Keratinocyte (primary cell): ENCODE data around the gene COASY. TPM values are rescaled to one million over a fixed set of nuclear protein-coding genes. Genes with fewer than 3 reads are reported as not detected.

Experiments
- DNase-seq: peaks from one replicate; pipeline ENCODE4 v3.0.0-alpha.2; 2011; ENCODE audit warnings: low read depth, missing footprints, low spot score
- FAIRE-seq: peaks from 2 replicates; lab custom pipeline; 2011; peaks lifted over from hg19 to GRCh38; lab: Jason Lieb, UNC
- H2AFZ ChIP-seq: 2 replicates; pipeline ENCODE4 v1.6.0; 2012; ENCODE audit warnings: low read length, control low read depth, inconsistent platforms; ENCODE audit not compliant: control insufficient read depth
- H3K27ac ChIP-seq: 2 replicates; pipeline ENCODE4 v1.5.1; 2011; ENCODE audit warnings: low read length; ENCODE audit not compliant: control insufficient read depth, insufficient read depth
- H3K27me3 ChIP-seq: 3 replicates; pipeline ENCODE4 v1.6.0; 2011; ENCODE audit warnings: low read length; ENCODE audit not compliant: control insufficient read depth, insufficient read depth; ENCODE audit errors: extremely low read depth
- H3K36me3 ChIP-seq, 2 experiments: 2 replicates in 1 of 2; 3 replicates in 1 of 2; pipeline ENCODE4 v1.5.1; 2011; ENCODE audit warnings: low read length in 2 of 2, mild to moderate bottlenecking in 1 of 2; ENCODE audit not compliant: control insufficient read depth in 2 of 2, insufficient read depth in 2 of 2; ENCODE audit errors: extremely low read depth in 1 of 2
- H3K4me1 ChIP-seq: 3 replicates; pipeline ENCODE4 v1.5.1; 2011; ENCODE audit warnings: low read length; ENCODE audit not compliant: control insufficient read depth, insufficient read depth; ENCODE audit errors: extremely low read depth
- H3K4me2 ChIP-seq: 3 replicates; pipeline ENCODE4 v1.6.0; 2011; ENCODE audit warnings: low read depth, low read length; ENCODE audit not compliant: control insufficient read depth, insufficient read depth; ENCODE audit errors: extremely low read depth
- H3K4me3 ChIP-seq, 3 experiments: fragments of 200-600 bp in 1 of 3; sonication (generic) in 1 of 3; 2 replicates in 2 of 3; 3 replicates in 1 of 3; pipeline ENCODE4 v1.5.1; 2011 to 2016; ENCODE audit warnings: low read length in 3 of 3, mild to moderate bottlenecking in 3 of 3, control low read depth in 2 of 3, inconsistent platforms in 1 of 3, low read depth in 1 of 3, mixed read lengths in 1 of 3, mixed run types in 1 of 3, moderate library complexity in 1 of 3; ENCODE audit not compliant: control insufficient read depth in 2 of 3, insufficient read depth in 2 of 3; ENCODE audit errors: extremely low read depth in 1 of 3
- H3K79me2 ChIP-seq: 2 replicates; pipeline ENCODE4 v1.6.0; 2012; ENCODE audit warnings: low read length; ENCODE audit not compliant: control insufficient read depth, insufficient read depth
- H3K9ac ChIP-seq: 3 replicates; pipeline ENCODE4 v1.6.0; 2011; ENCODE audit warnings: low read length; ENCODE audit not compliant: control insufficient read depth, insufficient read depth; ENCODE audit errors: extremely low read depth
- H3K9me1 ChIP-seq: 3 replicates; pipeline ENCODE4 v1.6.0; 2011; ENCODE audit warnings: low read length; ENCODE audit not compliant: control insufficient read depth, insufficient read depth; ENCODE audit errors: extremely low read depth
- H3K9me3 ChIP-seq: 2 replicates; pipeline ENCODE4 v1.5.1; 2012; ENCODE audit warnings: low read depth, low read length; ENCODE audit not compliant: control insufficient read depth
- H4K20me1 ChIP-seq: 3 replicates; pipeline ENCODE4 v1.6.0; 2011; ENCODE audit warnings: low read length; ENCODE audit not compliant: control insufficient read depth, insufficient read depth; ENCODE audit errors: extremely low read depth
- EZH2 ChIP-seq: IDR thresholded peaks from one replicate; pipeline ENCODE4 v1.6.1; 2012; ENCODE audit warnings: inconsistent platforms, mild to moderate bottlenecking, low read length, moderate library complexity
- dilution Hi-C: fragments of 300-500 bp; cut with MboI; formaldehyde crosslinking; loops from one replicate; pipeline ENCODE4 v1.7.0; 2020; ENCODE audit warnings: low sequenced_read_pairs; ENCODE audit not compliant: extremely low pct_ligation_motif_present
- polyA plus RNA-seq, 5 experiments: library from polyadenylated mRNA; depleted of rRNA in 3 of 5; stranded (reverse) in 3 of 5; stranded (forward) in 1 of 5; unstranded in 1 of 5; fragments of >200 nt; gene quantifications; 1 replicate in 1 of 5; 2 replicates in 3 of 5; 3 replicates in 1 of 5; pipeline versions ENCODE4 v1.2.1 to v1.2.3, GENCODE V29; 2011 to 2012; ENCODE audit warnings: missing spikeins in 2 of 5, low read depth in 1 of 5, low replicate concordance in 1 of 5
- TF ChIP-seq, protein P1 (sequence below), 3 experiments: IDR thresholded peaks in 1 of 3; conservative IDR thresholded peaks in 1 of 3; optimal IDR thresholded peaks in 1 of 3; 2 replicates in 2 of 3; 3 replicates in 1 of 3; pipeline versions ENCODE3 to v1.5.1; 2011; ENCODE audit warnings: low read length in 3 of 3, mild to moderate bottlenecking in 3 of 3, moderate library complexity in 2 of 3, control low read depth in 1 of 3, inconsistent platforms in 1 of 3; ENCODE audit not compliant: insufficient read depth in 2 of 3; ENCODE audit errors: extremely low read depth in 1 of 3

The COASY gene
- polyA plus RNA-seq, 1 donor (not counting 4 experiments of a cell fraction or from before 2014, with no cell fraction given), result 26.2 TPM

DNA sequence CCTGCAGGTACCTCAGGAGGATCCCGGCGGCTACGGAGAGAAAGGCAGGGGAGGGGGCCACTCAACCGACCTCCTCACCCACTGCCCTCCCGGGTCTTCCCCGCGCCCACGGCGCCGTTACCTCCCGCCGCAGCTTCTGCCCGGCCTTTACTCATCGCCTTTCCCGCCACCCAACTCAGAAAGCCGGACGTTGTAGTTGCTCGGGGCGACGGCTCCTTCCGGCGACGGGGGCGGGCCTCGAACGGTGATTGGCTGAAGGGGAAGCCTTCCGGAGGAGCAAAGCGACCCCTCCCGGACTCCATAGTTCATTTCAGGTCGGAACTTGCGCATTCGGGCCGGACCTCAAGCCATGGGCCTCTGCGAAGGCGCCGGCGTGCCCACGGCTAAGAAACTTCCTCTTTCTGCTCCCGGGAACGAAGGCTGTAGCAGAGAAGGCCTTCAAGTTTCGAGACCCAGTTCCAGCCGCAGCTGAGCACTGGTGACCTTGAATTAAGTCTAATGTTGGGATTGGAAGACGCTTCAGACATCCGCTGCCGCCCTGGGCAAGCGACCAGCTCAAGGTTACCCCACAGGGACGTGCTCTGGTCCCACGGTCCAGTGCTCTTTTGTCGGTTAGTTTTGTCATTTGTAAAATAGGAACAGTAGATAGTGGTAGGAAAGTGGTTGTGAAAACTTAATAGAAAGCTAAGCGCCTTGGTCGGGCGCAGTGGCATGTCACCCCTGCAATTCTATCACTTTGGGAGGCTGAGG, 15.8 kb downstream of the COASY start, which contains the start of gene PSMC3IP:
TSS of gene PSMC3IP (minus strand) at position 198 of the 750 bp plus-strand sequence. CDS start at position 155, 43 bp downstream.
- Histone ChIP-seq H4K20me1 (no peaks in the 10 kb centered on the region), H3K4me2 (peak within 1 kb of the TSS; percentile 88), H3K9me3 (no peaks in the 10 kb centered on the region), H2AFZ (peak within 1 kb of the TSS; percentile 88), H3K4me1 (peaks cover 18% of the 10 kb centered on the region), H3K27me3 (no peaks in the 10 kb centered on the region), H3K4me3 (peak within 1 kb of the TSS; percentile 76 to 98 (median 92)), H3K79me2 (peaks cover 30% of the 10 kb centered on the region), H3K27ac (peak within 1 kb of the TSS; percentile 79), H3K36me3 (peaks cover 31 to 41% of the 10 kb centered on the region in 2 experiments), H3K9me1 (no peaks in the 10 kb centered on the region), H3K9ac (peak within 1 kb of the TSS; percentile 92)
- dilution Hi-C loops, result no loop called here
- DNase-seq (peak; percentile 74), FAIRE-seq (peak; percentile 9)
- TF ChIP-seq, protein P1, sequence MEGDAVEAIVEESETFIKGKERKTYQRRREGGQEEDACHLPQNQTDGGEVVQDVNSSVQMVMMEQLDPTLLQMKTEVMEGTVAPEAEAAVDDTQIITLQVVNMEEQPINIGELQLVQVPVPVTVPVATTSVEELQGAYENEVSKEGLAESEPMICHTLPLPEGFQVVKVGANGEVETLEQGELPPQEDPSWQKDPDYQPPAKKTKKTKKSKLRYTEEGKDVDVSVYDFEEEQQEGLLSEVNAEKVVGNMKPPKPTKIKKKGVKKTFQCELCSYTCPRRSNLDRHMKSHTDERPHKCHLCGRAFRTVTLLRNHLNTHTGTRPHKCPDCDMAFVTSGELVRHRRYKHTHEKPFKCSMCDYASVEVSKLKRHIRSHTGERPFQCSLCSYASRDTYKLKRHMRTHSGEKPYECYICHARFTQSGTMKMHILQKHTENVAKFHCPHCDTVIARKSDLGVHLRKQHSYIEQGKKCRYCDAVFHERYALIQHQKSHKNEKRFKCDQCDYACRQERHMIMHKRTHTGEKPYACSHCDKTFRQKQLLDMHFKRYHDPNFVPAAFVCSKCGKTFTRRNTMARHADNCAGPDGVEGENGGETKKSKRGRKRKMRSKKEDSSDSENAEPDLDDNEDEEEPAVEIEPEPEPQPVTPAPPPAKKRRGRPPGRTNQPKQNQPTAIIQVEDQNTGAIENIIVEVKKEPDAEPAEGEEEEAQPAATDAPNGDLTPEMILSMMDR (optimal IDR thresholded peaks at IDR 0.05 in 1 of 3, IDR thresholded peaks at IDR 0.05 in 1 of 3, conservative IDR thresholded peaks at IDR 0.05 in 1 of 3; ENCODE audit: extremely low read depth in 1 of 3, insufficient read depth in 2 of 3, low read length in 3 of 3), result peak; percentile 39 to 50 (median 47)
- TF ChIP-seq EZH2, result no peak

DNA sequence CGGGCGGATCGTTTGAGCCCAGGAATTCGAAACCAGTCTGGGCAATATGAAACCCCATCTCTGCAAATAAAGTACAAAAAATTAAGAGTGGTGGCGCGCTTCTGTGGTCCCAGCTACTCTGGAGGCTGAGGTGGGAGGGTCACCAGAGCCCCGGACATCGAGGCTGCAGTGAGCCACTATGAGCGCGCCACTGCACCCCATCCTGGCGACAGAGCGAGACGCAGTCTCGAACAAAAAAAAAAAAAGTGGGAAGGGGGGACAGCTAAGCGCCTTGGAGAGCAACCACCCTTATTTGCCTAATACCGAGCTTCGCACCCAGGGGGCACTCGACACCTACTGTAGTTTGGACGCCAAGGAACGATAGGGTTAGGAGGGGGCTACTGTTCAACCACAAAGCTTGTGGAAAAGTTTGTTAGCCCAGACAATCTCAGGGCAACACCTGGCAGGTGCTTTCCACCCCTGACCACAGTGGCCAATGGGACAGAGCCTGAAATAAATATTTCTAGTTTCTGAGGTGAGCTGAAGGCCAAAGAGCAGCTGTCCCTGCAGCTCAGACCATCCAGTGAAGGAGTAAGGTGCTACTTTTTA, 16.4 kb downstream of the COASY start:
- DNase-seq, result no peak

More for the DNA sequence above, 16.4 kb downstream of the COASY start:
- no peaks in the 10 kb centered on the region for H3K9me1 ChIP-seq
- peak overlapping the region; percentile 92 for H3K9ac ChIP-seq
- H3K4me1 ChIP-seq, result peaks cover 18% of the 10 kb centered on the region
- H3K27me3 ChIP-seq, result no peaks in the 10 kb centered on the region
- dilution Hi-C loops, result no loop called here
- no peaks in the 10 kb centered on the region for H3K9me3 ChIP-seq
- H3K4me3 ChIP-seq, result peak overlapping the region; percentile 76 to 98 (median 92)
- H4K20me1 ChIP-seq, result no peaks in the 10 kb centered on the region
- H3K36me3 ChIP-seq, result peaks cover 28 to 40% of the 10 kb centered on the region in 2 experiments
- FAIRE-seq, result no peak
- TF ChIP-seq, protein P1 (optimal IDR thresholded peaks at IDR 0.05 in 1 of 3, IDR thresholded peaks at IDR 0.05 in 1 of 3, conservative IDR thresholded peaks at IDR 0.05 in 1 of 3; ENCODE audit: extremely low read depth in 1 of 3, insufficient read depth in 2 of 3, low read length in 3 of 3), result peak; percentile 82 to 83 (median 83)
- TF ChIP-seq EZH2, result no peak
- H3K4me2 ChIP-seq, result peak overlapping the region; percentile 88
- H3K79me2 ChIP-seq, result peaks cover 30% of the 10 kb centered on the region
- peak overlapping the region; percentile 79 for H3K27ac ChIP-seq
- no peak overlapping the region for H2AFZ ChIP-seq
